BJ (cell line): ENCODE results near the gene TMEM51. TPM values are rescaled to one million over a fixed set of nuclear protein-coding genes. Genes with fewer than 3 reads are reported as not detected.

Source experiments
- CTCF ChIA-PET: fragments of 350-600 bp; formaldehyde crosslinking; extraction: SDS; loops from one replicate; lab custom pipeline; 2021; ENCODE audit warnings: antibody characterized with exemption, inconsistent platforms; lab: Yijun Ruan, JAX
- POLR2A ChIA-PET: fragments of 300-600 bp; sonication (Branson Sonifier 250); formaldehyde crosslinking; extraction: SDS; loops from one replicate; lab custom pipeline; 2021; ENCODE audit warnings: antibody characterized with exemption; lab: Charles Lee
- DNase-seq: peaks from one replicate; pipeline ENCODE4 v3.0.0-alpha.2; 2011; ENCODE audit warnings: low read depth
- H3K27me3 ChIP-seq: 2 replicates; pipeline ENCODE4 v1.6.0; 2011; ENCODE audit warnings: low read length; ENCODE audit not compliant: control insufficient read depth, insufficient read depth
- H3K36me3 ChIP-seq: 2 replicates; pipeline ENCODE4 v1.5.1; 2011; ENCODE audit warnings: low read length; ENCODE audit not compliant: control insufficient read depth, insufficient read depth
- H3K4me3 ChIP-seq: 2 replicates; pipeline ENCODE4 v1.5.1; 2011; ENCODE audit warnings: low read depth, mild to moderate bottlenecking, control low read depth, low read length
- CTCF ChIP-seq: IDR thresholded peaks from 2 replicates; pipeline ENCODE4 v1.5.1; 2011; ENCODE audit warnings: low read depth, mild to moderate bottlenecking, control low read depth, inconsistent platforms, low read length, moderate library complexity; ENCODE audit not compliant: insufficient read depth
- polyA plus RNA-seq: library from polyadenylated mRNA; depleted of rRNA; stranded (reverse); fragments of >200 nt; gene quantifications from 2 replicates; pipeline ENCODE4 v1.2.3, GENCODE V29; 2011

TMEM51 gene
- polyA plus RNA-seq, 1 experiment = 2.0 TPM

GRCh38 chr1:15226388-15227255 lies 73.1 kb downstream of the TMEM51 start:
- POLR2A ChIA-PET = interaction anchor here (0.6 kb wide), 1 partner anchor 31 kb away, joined by 3 read pairs; no protein-coding TSS in a partner anchor
- H3K36me3 ChIP-seq = no peaks in the 10 kb centered on the region
- no peak for DNase-seq
- H3K27me3 ChIP-seq = peaks cover 6% of the 10 kb centered on the region
- no peak for TF ChIP-seq CTCF
- CTCF ChIA-PET = interaction anchor here (1.4 kb wide), 1 partner anchor 18 kb away, joined by 3 read pairs; no protein-coding TSS in a partner anchor
- H3K4me3 ChIP-seq = no peak overlapping the region

- ChIA-PET CTCF (interaction anchor here (1.2 kb wide), 1 partner anchor 77 kb away, joined by 3 read pairs; the partner anchor contains the start of gene TMEM51), POLR2A (no interaction called here)
- no peak for DNase-seq
- Histone ChIP-seq H3K36me3 (no peaks in the 10 kb centered on the region), H3K27me3 (peaks cover 4% of the 10 kb centered on the region), H3K4me3 (no peak overlapping the region)
- TF ChIP-seq CTCF = no peak
These were observed 76.2 kb downstream of the TMEM51 start for GRCh38 chr1:15229707-15230131.

GRCh38 chr1:15231714-15232201 lies 78.2 kb downstream of the TMEM51 start:
- H3K4me3 ChIP-seq = no peak overlapping the region
- H3K36me3 ChIP-seq = no peaks in the 10 kb centered on the region
- CTCF ChIA-PET = no interaction called here
- DNase-seq = no peak
- POLR2A ChIA-PET = no interaction called here
- H3K27me3 ChIP-seq = no peaks in the 10 kb centered on the region; the same call in 1 of the 2 replicates
- TF ChIP-seq CTCF = no peak

GRCh38 chr1:15233689-15234088 lies 80.1 kb downstream of the TMEM51 start:
- Histone ChIP-seq H3K27me3 (no peaks in the 10 kb centered on the region), H3K36me3 (no peaks in the 10 kb centered on the region), H3K4me3 (no peak overlapping the region)
- DNase-seq = no peak
- ChIA-PET CTCF (no interaction called here), POLR2A (no interaction called here)
- no peak for TF ChIP-seq CTCF

GRCh38 chr1:15236321-15236721 lies 82.8 kb downstream of the TMEM51 start:
- ChIA-PET CTCF (no interaction called here), POLR2A (no interaction called here)
- H3K27me3 ChIP-seq = no peaks in the 10 kb centered on the region
- no peak for DNase-seq
- no peak for TF ChIP-seq CTCF
- no peak overlapping the region for H3K4me3 ChIP-seq
- no peaks in the 10 kb centered on the region for H3K36me3 ChIP-seq
